CD4-positive, alpha-beta T cell (primary cell): ENCODE measurements around the gene CSTF2. TPM values are rescaled to one million over a fixed set of nuclear protein-coding genes. Genes with fewer than 3 reads are reported as not detected.
"Not testable (repeated sequence)": the region's sequence is repeated elsewhere in the genome, so short reads cannot be mapped to it uniquely, and the experiment has no call there.

Source experiments
- ATAC-seq: fragments of 200-7000 bp; cut with Tn5 transposase; one replicate; pipeline ENCODE4 v1.10.0; 2022; ENCODE audit warnings: mild to moderate bottlenecking; ENCODE audit not compliant: poor library complexity
- CTCF ChIA-PET: fragments of 350-600 bp; sonication (Branson Sonifier 250); formaldehyde crosslinking; loops from one replicate; lab custom pipeline; 2021; ENCODE audit warnings: antibody characterized with exemption, inconsistent platforms; lab: Charles Lee
- POLR2A ChIA-PET: fragments of 350-600 bp; sonication (Branson Sonifier 250); formaldehyde crosslinking; loops from one replicate; lab custom pipeline; 2021; ENCODE audit warnings: antibody characterized with exemption, inconsistent platforms; lab: Charles Lee
- DNase-seq, 14 experiments: peaks; one replicate each; pipeline ENCODE4 v3.0.0-alpha.2; 2013 to 2020; ENCODE audit warnings: mixed read lengths in 2 of 14
- H3K27ac ChIP-seq, 2 donors: one replicate each; pipeline versions ENCODE4 v1.5.1 to v1.7.0; 2013; ENCODE audit warnings: low read length in 2 of 2, low read depth in 1 of 2, mild to moderate bottlenecking in 1 of 2
- H3K27me3 ChIP-seq, 2 experiments: 1 replicate in 1 of 2; 2 replicates in 1 of 2; pipeline versions ENCODE4 v1.6.1 to v1.7.0; 2013; ENCODE audit warnings: low read length in 2 of 2, control low read depth in 1 of 2, mild to moderate bottlenecking in 1 of 2, moderate library complexity in 1 of 2; ENCODE audit not compliant: insufficient read depth in 2 of 2, control insufficient read depth in 1 of 2
- H3K36me3 ChIP-seq: one replicate; pipeline ENCODE4 v1.6.1; 2013; ENCODE audit warnings: low read length, control low read depth; ENCODE audit not compliant: insufficient read depth
- H3K4me1 ChIP-seq: one replicate; pipeline ENCODE4 v1.6.1; 2013; ENCODE audit warnings: low read length, control low read depth; ENCODE audit not compliant: insufficient read depth
- H3K4me3 ChIP-seq: one replicate; pipeline ENCODE4 v1.5.1; 2013; ENCODE audit warnings: mild to moderate bottlenecking, low read length, moderate library complexity
- H3K9me3 ChIP-seq, 2 experiments: 1 replicate in 1 of 2; 2 replicates in 1 of 2; pipeline versions ENCODE4 v1.6.1 to v1.7.0; 2013; ENCODE audit warnings: low read length in 2 of 2, mild to moderate bottlenecking in 2 of 2, control low read depth in 1 of 2, moderate library complexity in 1 of 2; ENCODE audit not compliant: control insufficient read depth in 1 of 2, insufficient read depth in 1 of 2
- H3K27ac Mint-ChIP-seq: one replicate; pipeline ENCODE4 v1.8.0; 2020; ENCODE audit warnings: mixed read lengths
- H3K27me3 Mint-ChIP-seq: one replicate; pipeline ENCODE4 v1.8.0; 2021; ENCODE audit warnings: mixed read lengths
- H3K36me3 Mint-ChIP-seq: one replicate; pipeline ENCODE4 v1.8.0; 2021; ENCODE audit warnings: low read depth, mixed read lengths
- H3K4me1 Mint-ChIP-seq: one replicate; pipeline ENCODE4 v1.8.0; 2021; ENCODE audit warnings: low read depth, mixed read lengths
- H3K4me3 Mint-ChIP-seq: one replicate; pipeline ENCODE4 v1.8.0; 2020; ENCODE audit warnings: mild to moderate bottlenecking, mixed read lengths
- H3K9me3 Mint-ChIP-seq: one replicate; pipeline ENCODE4 v1.8.0; 2020; ENCODE audit warnings: mixed read lengths
- intact Hi-C, 2 experiments: fragments of 100-400 bp; cut with DNase I in 1 of 2; cut with micrococcal nuclease in 1 of 2; formaldehyde crosslinking; loops; one replicate each; pipeline versions ENCODE4 v1.15.1 to v1.9.0; 2023 to 2025; cut with DNase I, micrococcal nuclease
- total RNA-seq, 174 experiments: library from RNA in 2 of 174; stranded (reverse) in 2 of 174; gene quantifications; one replicate each; pipeline ENCODE4 v1.2.3 and lab custom pipeline; 2021 to 2026
- TF ChIP-seq, protein P1 (sequence below): fragments of 200-600 bp; IDR thresholded peaks from one replicate; pipeline ENCODE4 v1.8.0; 2022; ENCODE audit warnings: antibody characterized with exemption, mild to moderate bottlenecking

CSTF2 gene
- total RNA-seq, 2 experiments from 2014 or later = 8.3 to 10.1 TPM

DNA sequence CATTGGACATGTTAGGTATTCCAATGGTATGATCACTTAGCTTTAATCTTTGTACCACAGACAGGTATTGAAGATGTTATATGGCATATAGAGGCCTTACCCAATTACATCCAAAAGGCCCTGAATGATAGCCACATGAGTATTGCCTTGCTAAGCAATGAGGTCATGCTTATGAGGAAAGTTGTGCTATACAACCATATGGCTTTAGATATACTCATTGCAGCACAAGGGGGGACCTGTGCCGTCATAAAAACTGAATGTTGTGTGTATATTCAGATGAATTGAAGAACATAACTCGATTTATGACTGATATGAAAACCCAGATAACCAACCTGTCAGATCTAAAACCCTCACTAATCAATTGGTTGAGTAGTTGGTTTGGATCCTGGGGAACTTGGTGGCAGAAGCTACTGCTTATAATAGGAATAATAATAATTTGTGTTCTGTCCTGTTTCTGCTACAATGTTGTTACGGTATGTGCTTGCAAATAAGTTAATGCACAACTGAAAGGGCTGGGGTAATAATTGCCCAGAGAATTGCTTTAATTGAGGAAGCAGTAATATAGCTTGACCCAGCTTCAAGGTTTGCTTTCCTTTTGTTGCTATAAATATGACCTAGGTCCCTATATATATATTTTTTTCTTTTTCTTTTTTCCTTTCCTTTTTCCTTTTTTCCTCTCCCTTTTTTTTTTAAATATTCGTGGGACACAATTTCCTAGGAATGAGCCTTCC, 21.5 kb upstream of the CSTF2 start:
- POLR2A ChIA-PET = no interaction called here
- no peaks in the 10 kb centered on the region for H3K4me1 Mint-ChIP-seq
- no peak overlapping the region for H3K27ac Mint-ChIP-seq

DNA sequence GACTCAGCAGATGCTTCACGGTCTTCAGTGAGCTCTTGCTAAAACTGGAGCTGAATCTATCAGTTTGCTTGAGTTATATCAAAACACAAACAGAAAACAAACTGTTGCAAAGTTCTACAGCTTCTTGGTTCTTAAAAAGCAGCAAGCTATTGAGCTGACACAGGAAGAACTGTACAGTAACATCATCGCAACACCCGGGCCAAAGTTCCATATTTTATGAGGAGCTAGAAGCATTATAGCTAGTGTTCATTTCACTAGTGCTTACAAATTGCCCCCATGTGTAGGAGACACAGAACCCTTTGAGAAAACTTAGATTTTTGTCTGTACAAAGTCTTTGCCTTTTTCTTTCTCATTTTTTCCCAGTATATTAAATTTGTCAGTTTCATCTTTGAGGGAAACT, 17.3 kb upstream of the CSTF2 start:
- Mint-ChIP-seq H3K4me3 (no peak overlapping the region), H3K9me3 (no peaks in the 10 kb centered on the region)

More for the DNA sequence above, 21.5 kb upstream of the CSTF2 start:
- Histone ChIP-seq H3K27me3 (no peaks in the 10 kb centered on the region), H3K36me3 (no peaks in the 10 kb centered on the region), H3K4me1 (no peaks in the 10 kb centered on the region), H3K9me3 (no peaks in the 10 kb centered on the region), H3K27ac (no peak overlapping the region), H3K4me3 (no peak overlapping the region)
- H3K36me3 Mint-ChIP-seq = no peaks in the 10 kb centered on the region
- no peak overlapping the region for H3K4me3 Mint-ChIP-seq
- DNase-seq (no peak), ATAC-seq (no peak)
- no peaks in the 10 kb centered on the region for H3K9me3 Mint-ChIP-seq
- CTCF ChIA-PET = no interaction called here
- intact Hi-C loops = no loop called here
- TF ChIP-seq, protein P1, sequence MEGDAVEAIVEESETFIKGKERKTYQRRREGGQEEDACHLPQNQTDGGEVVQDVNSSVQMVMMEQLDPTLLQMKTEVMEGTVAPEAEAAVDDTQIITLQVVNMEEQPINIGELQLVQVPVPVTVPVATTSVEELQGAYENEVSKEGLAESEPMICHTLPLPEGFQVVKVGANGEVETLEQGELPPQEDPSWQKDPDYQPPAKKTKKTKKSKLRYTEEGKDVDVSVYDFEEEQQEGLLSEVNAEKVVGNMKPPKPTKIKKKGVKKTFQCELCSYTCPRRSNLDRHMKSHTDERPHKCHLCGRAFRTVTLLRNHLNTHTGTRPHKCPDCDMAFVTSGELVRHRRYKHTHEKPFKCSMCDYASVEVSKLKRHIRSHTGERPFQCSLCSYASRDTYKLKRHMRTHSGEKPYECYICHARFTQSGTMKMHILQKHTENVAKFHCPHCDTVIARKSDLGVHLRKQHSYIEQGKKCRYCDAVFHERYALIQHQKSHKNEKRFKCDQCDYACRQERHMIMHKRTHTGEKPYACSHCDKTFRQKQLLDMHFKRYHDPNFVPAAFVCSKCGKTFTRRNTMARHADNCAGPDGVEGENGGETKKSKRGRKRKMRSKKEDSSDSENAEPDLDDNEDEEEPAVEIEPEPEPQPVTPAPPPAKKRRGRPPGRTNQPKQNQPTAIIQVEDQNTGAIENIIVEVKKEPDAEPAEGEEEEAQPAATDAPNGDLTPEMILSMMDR = no peak
- H3K27me3 Mint-ChIP-seq = no peaks in the 10 kb centered on the region

DNA sequence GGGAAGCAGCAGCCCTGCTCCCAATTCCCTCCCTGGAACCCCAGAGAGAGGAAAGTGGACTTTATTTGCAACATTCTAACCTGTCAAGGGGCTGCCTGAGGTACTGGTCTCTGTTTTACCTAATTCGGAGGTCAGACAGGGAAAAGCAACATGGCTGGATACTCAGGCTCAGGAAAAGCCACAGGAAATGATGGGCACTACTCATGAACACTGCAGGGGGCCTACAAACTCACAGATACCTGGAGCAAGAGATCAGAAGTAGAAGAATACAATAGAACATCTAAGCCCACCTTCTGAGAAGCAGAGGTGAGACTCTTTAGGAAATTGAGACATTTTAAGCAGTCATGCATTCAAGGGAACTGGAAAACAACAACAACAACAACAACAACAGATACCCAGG, 15.4 kb upstream of the CSTF2 start:
- Mint-ChIP-seq H3K27ac (no peak overlapping the region), H3K4me1 (no peaks in the 10 kb centered on the region), H3K4me3 (no peak overlapping the region), H3K27me3 (peaks cover 6% of the 10 kb centered on the region), H3K36me3 (no peaks in the 10 kb centered on the region), H3K9me3 (no peaks in the 10 kb centered on the region)
- H3K36me3 ChIP-seq = no peaks in the 10 kb centered on the region
- no peaks in the 10 kb centered on the region for H3K4me1 ChIP-seq
- intact Hi-C loops = no loop called here
- no peaks in the 10 kb centered on the region for H3K27me3 ChIP-seq
- no peaks in the 10 kb centered on the region for H3K9me3 ChIP-seq
- DNase-seq (no peak), ATAC-seq (no peak)
- H3K27ac ChIP-seq = no peak overlapping the region
- TF ChIP-seq, protein P1 = no peak
- ChIA-PET POLR2A (no interaction called here), CTCF (no interaction called here)
- no peak overlapping the region for H3K4me3 ChIP-seq

More for the DNA sequence above, 17.3 kb upstream of the CSTF2 start:
- intact Hi-C loops = no loop called here
- Histone ChIP-seq H3K27ac (no peak overlapping the region), H3K4me3 (no peak overlapping the region), H3K36me3 (no peaks in the 10 kb centered on the region), H3K4me1 (no peaks in the 10 kb centered on the region), H3K27me3 (no peaks in the 10 kb centered on the region), H3K9me3 (no peaks in the 10 kb centered on the region)
- no peak for ATAC-seq
- TF ChIP-seq, protein P1 = no peak
- Mint-ChIP-seq H3K27ac (no peak overlapping the region), H3K4me1 (no peaks in the 10 kb centered on the region), H3K27me3 (no peaks in the 10 kb centered on the region), H3K36me3 (no peaks in the 10 kb centered on the region)
- ChIA-PET POLR2A (no interaction called here), CTCF (no interaction called here)
- no peak for DNase-seq

DNA sequence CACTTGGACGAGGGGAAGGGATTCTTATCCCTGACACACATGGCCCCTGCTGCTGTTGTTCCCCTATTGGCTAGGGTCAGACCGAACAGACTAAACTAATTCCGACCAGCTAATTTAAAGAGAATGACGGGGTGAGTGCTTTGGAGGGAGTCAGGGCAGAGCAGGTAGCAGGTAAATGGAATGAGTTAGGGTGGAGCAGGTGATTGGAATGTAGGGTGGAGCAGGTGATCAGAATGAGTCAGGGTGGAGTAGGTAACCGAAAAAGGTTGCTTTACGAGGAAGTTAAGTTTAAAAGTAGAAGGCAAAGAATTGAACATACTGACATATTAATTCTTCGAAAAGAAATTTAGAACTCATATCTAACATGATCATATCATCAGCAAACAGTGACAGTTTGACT, 11.9 kb upstream of the CSTF2 start:
- H3K4me3 Mint-ChIP-seq, H3K27me3 ChIP-seq, H3K4me3 ChIP-seq, POLR2A ChIA-PET, H3K9me3 ChIP-seq, ATAC-seq, H3K4me1 Mint-ChIP-seq, H3K36me3 ChIP-seq, DNase-seq, intact Hi-C loops, H3K36me3 Mint-ChIP-seq, H3K4me1 ChIP-seq, H3K27ac Mint-ChIP-seq, H3K27ac ChIP-seq, H3K9me3 Mint-ChIP-seq, CTCF ChIA-PET: not testable (repeated sequence)
- H3K27me3 Mint-ChIP-seq = peaks cover 26% of the 10 kb centered on the region
